Muscle layer of duodenum (tissue), 2 donors: ENCODE data around the gene PDE9A.

Experiments
- H3K27ac ChIP-seq: one replicate; pipeline ENCODE4 v1.7.0; 2013; ENCODE audit warnings: mild to moderate bottlenecking, low read length
- H3K27me3 ChIP-seq: one replicate; pipeline ENCODE4 v1.7.0; 2013; ENCODE audit warnings: low read depth, mild to moderate bottlenecking, control low read depth, low read length
- H3K36me3 ChIP-seq, 2 donors: one replicate each; pipeline ENCODE4 v1.7.0; 2013; ENCODE audit warnings: low read length in 2 of 2, control low read depth in 1 of 2, mild to moderate bottlenecking in 1 of 2; ENCODE audit not compliant: insufficient read depth in 2 of 2, control insufficient read depth in 1 of 2
- H3K4me1 ChIP-seq, 2 donors: one replicate each; pipeline ENCODE4 v1.7.0; 2013; ENCODE audit warnings: low read length in 2 of 2, mild to moderate bottlenecking in 2 of 2, control low read depth in 1 of 2, moderate library complexity in 1 of 2; ENCODE audit not compliant: insufficient read depth in 2 of 2, control insufficient read depth in 1 of 2
- H3K4me3 ChIP-seq, 2 donors: one replicate each; pipeline ENCODE4 v1.7.0; 2013; ENCODE audit warnings: low read length in 2 of 2, low read depth in 1 of 2, mild to moderate bottlenecking in 1 of 2
- H3K9me3 ChIP-seq, 2 donors: one replicate each; pipeline ENCODE4 v1.7.0; 2013; ENCODE audit warnings: low read length in 2 of 2, control low read depth in 1 of 2, mild to moderate bottlenecking in 1 of 2; ENCODE audit not compliant: control insufficient read depth in 1 of 2
- donor health status: healthy.

PDE9A gene

GRCh38 chr21:42781150-42781970 is 127.9 kb downstream of the PDE9A start:
- H3K9me3 ChIP-seq = no peaks in the 10 kb centered on the region
- H3K27ac ChIP-seq = no peak overlapping the region
- no peaks in the 10 kb centered on the region for H3K27me3 ChIP-seq
- peak overlapping the region; percentile 30 to 48 for H3K4me3 ChIP-seq
- peaks cover 0 to 2% of the 10 kb centered on the region in 2 donors for H3K36me3 ChIP-seq
- H3K4me1 ChIP-seq = peaks cover 0 to 6% of the 10 kb centered on the region in 2 donors

GRCh38 chr21:42781971-42782722 is 128.7 kb downstream of the PDE9A start:
- no peaks in the 10 kb centered on the region for H3K27me3 ChIP-seq
- H3K4me3 ChIP-seq = peak overlapping the region in 1 of 2 donors; percentile 48
- peaks cover 0 to 6% of the 10 kb centered on the region in 2 donors for H3K4me1 ChIP-seq
- no peaks in the 10 kb centered on the region for H3K36me3 ChIP-seq
- peaks cover 0 to 4% of the 10 kb centered on the region in 2 donors for H3K9me3 ChIP-seq
- H3K27ac ChIP-seq = no peak overlapping the region

- Histone ChIP-seq H3K27ac (no peak overlapping the region), H3K27me3 (no peaks in the 10 kb centered on the region)
Observed at GRCh38 chr21:42782723-42783242, 129.4 kb downstream of the PDE9A start.

DNA sequence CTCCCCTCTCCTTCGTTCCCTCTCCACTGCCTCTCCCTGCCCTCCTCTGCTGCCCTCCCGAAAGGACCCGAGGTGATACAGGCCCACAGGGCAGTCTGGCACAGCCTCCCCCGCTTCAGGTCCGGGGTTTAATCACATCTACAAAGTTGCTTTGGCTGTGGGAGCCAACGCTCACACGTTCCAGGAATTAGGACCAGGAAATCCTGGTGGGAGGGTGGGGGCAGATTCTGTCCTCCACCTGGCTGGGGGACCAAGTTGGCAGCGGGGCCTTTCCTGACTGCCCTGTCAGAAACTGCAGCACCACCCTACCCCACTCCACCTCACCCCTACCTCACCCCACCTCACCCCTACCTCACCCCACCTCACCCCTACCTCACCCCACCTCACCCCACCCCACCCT is 130.9 kb downstream of the PDE9A start:
- Histone ChIP-seq H3K36me3 (no peaks in the 10 kb centered on the region), H3K9me3 (peaks cover 0 to 4% of the 10 kb centered on the region in 2 donors), H3K4me3 (no peak overlapping the region), H3K27me3 (no peaks in the 10 kb centered on the region), H3K27ac (peak overlapping the region; percentile 75), H3K4me1 (peaks cover 0 to 6% of the 10 kb centered on the region in 2 donors)

More at GRCh38 chr21:42782723-42783242, 129.4 kb downstream of the PDE9A start:
- peaks cover 0 to 6% of the 10 kb centered on the region in 2 donors for H3K4me1 ChIP-seq
- H3K4me3 ChIP-seq = no peak overlapping the region
- peaks cover 0 to 4% of the 10 kb centered on the region in 2 donors for H3K9me3 ChIP-seq
- H3K36me3 ChIP-seq = no peaks in the 10 kb centered on the region

GRCh38 chr21:42784896-42785451 is 131.6 kb downstream of the PDE9A start:
- Histone ChIP-seq H3K27ac (no peak overlapping the region), H3K27me3 (no peaks in the 10 kb centered on the region)

DNA sequence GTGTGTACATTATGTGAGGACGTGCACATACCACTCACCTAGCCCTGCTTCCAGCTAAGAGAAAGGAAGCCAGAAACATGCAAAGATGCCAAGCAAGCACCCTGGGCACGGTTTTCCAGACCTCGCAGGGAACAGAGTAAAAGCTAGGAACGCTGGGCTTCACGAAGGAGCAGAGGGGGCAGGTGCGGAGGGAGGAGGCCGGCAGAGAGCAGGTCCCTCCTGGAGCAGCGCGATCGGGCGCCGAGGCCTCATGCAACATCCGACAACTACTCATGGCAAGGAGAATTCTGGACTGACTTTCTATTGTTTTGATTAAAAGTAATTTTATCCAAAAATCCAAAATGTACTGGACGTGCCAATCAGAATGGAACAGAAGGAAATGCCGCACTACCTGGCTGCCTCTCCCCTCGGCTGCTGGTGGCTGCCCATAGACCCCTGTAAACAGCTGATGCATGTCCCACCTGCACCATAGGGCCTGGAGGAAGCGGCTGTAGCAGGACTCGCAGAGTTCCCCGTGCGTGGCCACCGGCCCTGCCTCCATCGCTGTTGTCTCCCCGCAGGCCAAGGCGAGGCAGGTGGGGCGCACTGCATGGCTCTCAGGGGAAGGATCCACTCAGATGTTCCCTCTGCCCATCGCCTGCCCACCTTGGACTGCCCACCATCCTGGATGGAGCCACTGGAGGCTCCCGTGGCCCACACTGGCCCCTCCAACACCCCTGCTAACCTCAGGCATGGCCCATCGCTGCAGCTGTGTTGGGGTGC is 132.4 kb downstream of the PDE9A start:
- H3K9me3 ChIP-seq = peaks cover 0 to 4% of the 10 kb centered on the region in 2 donors
- H3K27me3 ChIP-seq = no peaks in the 10 kb centered on the region
- no peaks in the 10 kb centered on the region for H3K36me3 ChIP-seq
- H3K4me1 ChIP-seq = peaks cover 0 to 5% of the 10 kb centered on the region in 2 donors
- no peak overlapping the region for H3K4me3 ChIP-seq
- no peak overlapping the region for H3K27ac ChIP-seq

More at GRCh38 chr21:42784896-42785451, 131.6 kb downstream of the PDE9A start:
- no peaks in the 10 kb centered on the region for H3K36me3 ChIP-seq
- peaks cover 0 to 6% of the 10 kb centered on the region in 2 donors for H3K4me1 ChIP-seq
- peaks cover 0 to 4% of the 10 kb centered on the region in 2 donors for H3K9me3 ChIP-seq
- no peak overlapping the region for H3K4me3 ChIP-seq

DNA sequence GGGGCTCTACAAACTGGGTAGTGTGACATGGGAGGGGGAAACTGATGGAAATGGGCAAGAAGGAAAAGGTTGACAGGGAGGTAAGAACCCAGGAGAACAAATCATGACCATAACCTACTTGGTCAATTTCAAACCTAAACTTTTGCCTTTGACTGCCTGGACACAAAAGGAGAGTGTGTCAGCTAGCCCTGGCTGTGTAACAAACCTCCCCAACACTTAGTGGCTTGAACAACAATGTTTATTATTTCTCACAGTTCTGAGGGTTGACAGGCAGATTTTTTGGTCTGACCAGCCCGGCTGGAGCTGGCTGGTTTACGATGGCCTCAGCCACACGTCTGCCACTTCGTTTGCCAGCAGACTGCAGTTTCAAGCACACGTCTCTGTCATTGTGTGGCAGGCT is 133.5 kb downstream of the PDE9A start:
- Histone ChIP-seq H3K27me3 (no peaks in the 10 kb centered on the region), H3K4me3 (no peak overlapping the region), H3K9me3 (peaks cover 0 to 4% of the 10 kb centered on the region in 2 donors), H3K27ac (no peak overlapping the region), H3K36me3 (no peaks in the 10 kb centered on the region), H3K4me1 (no peaks in the 10 kb centered on the region)

DNA sequence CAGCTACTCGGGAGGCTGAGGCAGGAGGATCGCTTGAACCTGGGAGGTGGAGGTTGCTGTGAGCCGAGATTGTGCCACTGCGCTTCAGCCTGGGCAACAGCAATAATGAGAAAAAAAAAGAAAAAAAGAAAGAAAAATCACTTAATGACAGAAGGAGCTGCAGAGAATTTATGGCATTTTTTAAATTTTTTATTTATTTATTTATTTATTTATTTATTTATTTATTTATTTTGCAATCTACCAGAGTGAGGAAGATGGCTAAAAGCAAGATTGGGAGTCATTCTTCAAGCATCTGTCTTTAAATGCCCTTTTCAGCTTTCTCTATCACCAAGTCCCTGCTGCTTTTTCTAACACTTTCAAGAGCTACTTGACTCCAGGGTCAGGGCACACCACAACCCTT is 134.2 kb downstream of the PDE9A start:
- peaks cover 0 to 4% of the 10 kb centered on the region in 2 donors for H3K9me3 ChIP-seq
- H3K36me3 ChIP-seq = no peaks in the 10 kb centered on the region
- no peak overlapping the region for H3K27ac ChIP-seq
- H3K4me3 ChIP-seq = no peak overlapping the region
- H3K4me1 ChIP-seq = no peaks in the 10 kb centered on the region
- H3K27me3 ChIP-seq = no peaks in the 10 kb centered on the region

GRCh38 chr21:42790520-42791065 is 137.2 kb downstream of the PDE9A start:
- H3K27ac ChIP-seq = no peak overlapping the region
- no peak overlapping the region for H3K4me3 ChIP-seq

DNA sequence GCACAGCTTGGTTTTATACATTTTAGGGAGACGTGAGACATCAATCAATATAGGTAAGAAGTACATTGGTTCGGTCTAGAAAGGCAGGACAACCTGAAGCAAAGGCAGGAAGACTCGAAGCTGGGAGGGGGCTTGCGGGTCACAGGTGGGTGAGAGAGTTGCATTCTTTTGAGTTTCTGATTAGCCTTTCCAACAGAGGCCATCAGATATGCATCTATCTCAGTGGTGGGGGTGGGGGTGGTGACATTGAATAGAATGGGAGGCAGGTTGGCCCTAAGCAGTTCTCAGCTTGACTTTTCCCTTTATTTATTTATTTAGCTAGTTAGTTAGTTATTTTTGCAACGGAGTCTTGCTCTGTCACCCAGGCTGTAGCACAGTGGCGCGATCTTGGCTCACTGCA is 140.4 kb downstream of the PDE9A start:
- H3K36me3 ChIP-seq = no peaks in the 10 kb centered on the region
- H3K9me3 ChIP-seq = no peaks in the 10 kb centered on the region
- H3K4me3 ChIP-seq = no peak overlapping the region
- no peak overlapping the region for H3K27ac ChIP-seq
- H3K27me3 ChIP-seq = no peaks in the 10 kb centered on the region
- H3K4me1 ChIP-seq = no peaks in the 10 kb centered on the region

More at GRCh38 chr21:42790520-42791065, 137.2 kb downstream of the PDE9A start:
- H3K9me3 ChIP-seq = peaks cover 0 to 4% of the 10 kb centered on the region in 2 donors
- H3K4me1 ChIP-seq = no peaks in the 10 kb centered on the region
- no peaks in the 10 kb centered on the region for H3K36me3 ChIP-seq
- no peaks in the 10 kb centered on the region for H3K27me3 ChIP-seq
